GM12892 (cell line): ENCODE results near the gene TFAP2E.

Experiments used
- DNase-seq: peaks from one replicate; pipeline ENCODE4 v3.0.0; 2011; ENCODE audit not compliant: insufficient read length
- FAIRE-seq: peaks from 2 replicates; lab custom pipeline; 2011; peaks lifted over from hg19 to GRCh38; lab: Jason Lieb, UNC
- POLR2A ChIP-seq: IDR thresholded peaks from 2 replicates; pipeline ENCODE4 v1.6.1; 2011; ENCODE audit warnings: low read depth, low read length, control low read depth
- POLR2AphosphoS5 ChIP-seq: IDR thresholded peaks from 2 replicates; pipeline ENCODE4 v1.6.1; 2011; ENCODE audit warnings: low read depth, low read length, control low read depth
- TAF1 ChIP-seq: IDR thresholded peaks from 2 replicates; pipeline ENCODE4 v1.6.1; 2011; ENCODE audit warnings: low read depth, mild to moderate bottlenecking, control low read depth, low read length, borderline replicate concordance

Gene TFAP2E

GRCh38 chr1:35544976-35545375, 28.1 kb upstream of the TFAP2E start:
- DNase-seq (no peak), FAIRE-seq (no peak)
- TF ChIP-seq POLR2A (no peak), TAF1 (no peak)

GRCh38 chr1:35546614-35547013, 26.5 kb upstream of the TFAP2E start:
- DNase-seq (no peak), FAIRE-seq (no peak)
- TF ChIP-seq POLR2A: no peak
- TF ChIP-seq POLR2AphosphoS5: no peak
- no peak for TF ChIP-seq TAF1

- no peak for TF ChIP-seq POLR2A
- no peak for TF ChIP-seq POLR2AphosphoS5
- TF ChIP-seq TAF1: no peak
- DNase-seq: no peak
These were observed 19.3 kb upstream of the TFAP2E start for GRCh38 chr1:35553851-35554250.

GRCh38 chr1:35554266-35555211, 18.6 kb upstream of the TFAP2E start:
- FAIRE-seq: no peak
- no peak for DNase-seq

More at GRCh38 chr1:35553851-35554250, 19.3 kb upstream of the TFAP2E start:
- FAIRE-seq: no peak

GRCh38 chr1:35555212-35555584, 17.9 kb upstream of the TFAP2E start:
- TF ChIP-seq POLR2AphosphoS5: no peak
- TF ChIP-seq TAF1: no peak
- TF ChIP-seq POLR2A: no peak
- DNase-seq (no peak), FAIRE-seq (peak; percentile 21)

More at GRCh38 chr1:35554266-35555211, 18.6 kb upstream of the TFAP2E start:
- TF ChIP-seq POLR2AphosphoS5 (no peak), POLR2A (no peak)

GRCh38 chr1:35555601-35556477, 17.3 kb upstream of the TFAP2E start:
- TF ChIP-seq POLR2A (no peak), POLR2AphosphoS5 (no peak), TAF1 (no peak)
- FAIRE-seq: peak; percentile 73
- DNase-seq: no peak

GRCh38 chr1:35556484-35557117, 16.5 kb upstream of the TFAP2E start:
- DNase-seq: no peak
- TF ChIP-seq TAF1 (no peak), POLR2A (no peak), POLR2AphosphoS5 (no peak)
- no peak for FAIRE-seq

GRCh38 chr1:35557118-35557610, 15.9 kb upstream of the TFAP2E start, which contains the start of gene KIAA0319L:
KIAA0319L (minus strand) TSS chr1:35557403; CDS start chr1:35554491, 2,912 bp downstream.
- peak; percentile 85 for DNase-seq
- FAIRE-seq: no peak

GRCh38 chr1:35557611-35558373, 15.3 kb upstream of the TFAP2E start, which contains the start of gene NCDN:
NCDN (plus strand) TSS chr1:35557799; CDS start chr1:35558191, 392 bp downstream.
- TF ChIP-seq POLR2A: peak; percentile 94
- peak; percentile 87; the same call in 1 of the 2 replicates for TF ChIP-seq POLR2AphosphoS5
- TF ChIP-seq TAF1: peak; percentile 59; the same call in 1 of the 2 replicates
- DNase-seq (peak; percentile 97), FAIRE-seq (peak; percentile 100)

More at GRCh38 chr1:35557118-35557610, 15.9 kb upstream of the TFAP2E start, which contains the start of gene KIAA0319L:
- TF ChIP-seq POLR2A: no peak
- TF ChIP-seq TAF1: no peak
- no peak; the same call in 1 of the 2 replicates for TF ChIP-seq POLR2AphosphoS5
